OCI-LY1 (cell line): ENCODE measurements around the gene RCVRN.

Experiments
- H2AFZ ChIP-seq: fragments of 200-600 bp; sonication (generic), shearing (Covaris generic); 2 replicates; pipeline ENCODE4 v1.6.0; 2014; ENCODE audit warnings: antibody characterized with exemption, mild to moderate bottlenecking, low read length
- H3F3A ChIP-seq: fragments of 200-600 bp; sonication (generic), shearing (Covaris generic); 2 replicates; pipeline ENCODE4 v1.6.0; 2014; ENCODE audit warnings: mild to moderate bottlenecking, antibody characterized with exemption, low read length, moderate library complexity; ENCODE audit not compliant: insufficient read depth
- H3K27ac ChIP-seq: fragments of 200-600 bp; sonication (generic); 2 replicates; pipeline ENCODE4 v1.5.1; 2014; ENCODE audit warnings: low read length, mixed run types, mild to moderate bottlenecking, low read depth; ENCODE audit not compliant: poor library complexity, severe bottlenecking
- H3K27me3 ChIP-seq: fragments of 200-600 bp; sonication (generic); 2 replicates; pipeline ENCODE4 v1.6.0; 2014; ENCODE audit warnings: antibody characterized with exemption, mild to moderate bottlenecking, low read length, moderate library complexity; ENCODE audit not compliant: insufficient read depth
- H3K36me3 ChIP-seq: fragments of 200-600 bp; sonication (generic); 2 replicates; pipeline ENCODE4 v1.6.1; 2014; ENCODE audit warnings: mild to moderate bottlenecking, antibody characterized with exemption, low read length, moderate library complexity, mixed read lengths; ENCODE audit not compliant: insufficient read depth
- H3K4me1 ChIP-seq: fragments of 200-600 bp; sonication (generic); 2 replicates; pipeline ENCODE4 v1.5.1; 2014; ENCODE audit warnings: mild to moderate bottlenecking, low read length, moderate library complexity; ENCODE audit not compliant: insufficient read depth, severe bottlenecking
- H3K4me2 ChIP-seq: fragments of 200-600 bp; sonication (generic), shearing (Covaris generic); 2 replicates; pipeline ENCODE4 v1.6.1; 2014; ENCODE audit warnings: low read length
- H3K4me3 ChIP-seq: fragments of 200-600 bp; sonication (generic); 2 replicates; pipeline ENCODE4 v1.5.1; 2014; ENCODE audit warnings: low read length, low read depth, mild to moderate bottlenecking, mixed read lengths; ENCODE audit not compliant: poor library complexity, severe bottlenecking
- H3K79me2 ChIP-seq: fragments of 200-600 bp; shearing (Covaris generic); 2 replicates; pipeline ENCODE4 v1.6.1; 2016; ENCODE audit warnings: mixed run types, low read length, mixed read lengths; ENCODE audit not compliant: insufficient read depth
- H3K9ac ChIP-seq: fragments of 200-600 bp; sonication (generic), shearing (Covaris generic); 2 replicates; pipeline ENCODE4 v1.6.1; 2014; ENCODE audit warnings: mild to moderate bottlenecking, low read length, mixed read lengths
- H3K9me2 ChIP-seq: fragments of 200-600 bp; sonication (generic), shearing (Covaris generic); 2 replicates; pipeline ENCODE4 v1.6.1; 2014; ENCODE audit warnings: low read depth, mild to moderate bottlenecking, low read length, mixed read lengths
- H3K9me3 ChIP-seq: fragments of 200-600 bp; shearing (Covaris generic); 2 replicates; pipeline ENCODE4 v1.6.1; 2014; ENCODE audit warnings: low read length, mixed read lengths
- H4K20me1 ChIP-seq: fragments of 200-600 bp; sonication (generic), shearing (Covaris generic); 2 replicates; pipeline ENCODE4 v1.6.0; 2016; ENCODE audit warnings: mild to moderate bottlenecking, low read length; ENCODE audit not compliant: insufficient read depth
- EZH2 ChIP-seq: fragments of 200-600 bp; sonication (generic), shearing (Covaris generic); IDR thresholded peaks from 2 replicates; pipeline ENCODE4 v1.8.0; 2017; ENCODE audit warnings: borderline replicate concordance, mixed run types, mild to moderate bottlenecking, antibody characterized with exemption, low read length, moderate library complexity, mixed read lengths
- TF ChIP-seq, protein P1 (sequence below): fragments of 200-600 bp; sonication (generic), shearing (Covaris generic); IDR thresholded peaks from 2 replicates; pipeline ENCODE4 v1.5.1; 2017; ENCODE audit warnings: mild to moderate bottlenecking, antibody characterized with exemption, low read length, moderate library complexity, mixed read lengths

Gene RCVRN

GRCh38 chr17:9931144-9931741, 26.2 kb upstream of the RCVRN start:
- no peak overlapping the region for H3K4me3 ChIP-seq
- H3K27me3 ChIP-seq: no peaks in the 10 kb centered on the region
- H3K4me2 ChIP-seq: no peak overlapping the region
- H4K20me1 ChIP-seq: no peaks in the 10 kb centered on the region
- no peaks in the 10 kb centered on the region for H3F3A ChIP-seq
- H3K9me3 ChIP-seq: no peaks in the 10 kb centered on the region
- no peaks in the 10 kb centered on the region for H3K79me2 ChIP-seq
- H3K9me2 ChIP-seq: no peaks in the 10 kb centered on the region
- H3K9ac ChIP-seq: no peak overlapping the region
- no peak overlapping the region for H3K27ac ChIP-seq
- TF ChIP-seq, protein P1, sequence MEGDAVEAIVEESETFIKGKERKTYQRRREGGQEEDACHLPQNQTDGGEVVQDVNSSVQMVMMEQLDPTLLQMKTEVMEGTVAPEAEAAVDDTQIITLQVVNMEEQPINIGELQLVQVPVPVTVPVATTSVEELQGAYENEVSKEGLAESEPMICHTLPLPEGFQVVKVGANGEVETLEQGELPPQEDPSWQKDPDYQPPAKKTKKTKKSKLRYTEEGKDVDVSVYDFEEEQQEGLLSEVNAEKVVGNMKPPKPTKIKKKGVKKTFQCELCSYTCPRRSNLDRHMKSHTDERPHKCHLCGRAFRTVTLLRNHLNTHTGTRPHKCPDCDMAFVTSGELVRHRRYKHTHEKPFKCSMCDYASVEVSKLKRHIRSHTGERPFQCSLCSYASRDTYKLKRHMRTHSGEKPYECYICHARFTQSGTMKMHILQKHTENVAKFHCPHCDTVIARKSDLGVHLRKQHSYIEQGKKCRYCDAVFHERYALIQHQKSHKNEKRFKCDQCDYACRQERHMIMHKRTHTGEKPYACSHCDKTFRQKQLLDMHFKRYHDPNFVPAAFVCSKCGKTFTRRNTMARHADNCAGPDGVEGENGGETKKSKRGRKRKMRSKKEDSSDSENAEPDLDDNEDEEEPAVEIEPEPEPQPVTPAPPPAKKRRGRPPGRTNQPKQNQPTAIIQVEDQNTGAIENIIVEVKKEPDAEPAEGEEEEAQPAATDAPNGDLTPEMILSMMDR: no peak
- no peak for TF ChIP-seq EZH2
- H3K36me3 ChIP-seq: no peaks in the 10 kb centered on the region
- H2AFZ ChIP-seq: no peak overlapping the region
- H3K4me1 ChIP-seq: no peaks in the 10 kb centered on the region

- Histone ChIP-seq H2AFZ (no peak overlapping the region), H3K36me3 (no peaks in the 10 kb centered on the region), H3K9me2 (no peaks in the 10 kb centered on the region), H3K27ac (no peak overlapping the region), H3K79me2 (no peaks in the 10 kb centered on the region), H3K4me3 (no peak overlapping the region), H4K20me1 (no peaks in the 10 kb centered on the region), H3K27me3 (no peaks in the 10 kb centered on the region), H3K9ac (no peak overlapping the region), H3F3A (no peaks in the 10 kb centered on the region), H3K4me2 (no peak overlapping the region), H3K9me3 (no peaks in the 10 kb centered on the region), H3K4me1 (no peaks in the 10 kb centered on the region)
- no peak for TF ChIP-seq EZH2
- TF ChIP-seq, protein P1: no peak
Measured at GRCh38 chr17:9929871-9930270, 24.8 kb upstream of the RCVRN start.

- Histone ChIP-seq H3F3A (no peaks in the 10 kb centered on the region), H3K4me2 (no peak overlapping the region), H2AFZ (no peak overlapping the region), H3K4me3 (no peak overlapping the region), H3K27ac (no peak overlapping the region), H3K36me3 (no peaks in the 10 kb centered on the region), H3K9ac (no peak overlapping the region), H4K20me1 (no peaks in the 10 kb centered on the region), H3K4me1 (no peaks in the 10 kb centered on the region), H3K9me2 (no peaks in the 10 kb centered on the region), H3K27me3 (no peaks in the 10 kb centered on the region), H3K9me3 (no peaks in the 10 kb centered on the region), H3K79me2 (no peaks in the 10 kb centered on the region)
- TF ChIP-seq, protein P1: peak; percentile 46; the same call in 1 of the 2 replicates
- no peak for TF ChIP-seq EZH2
Measured at GRCh38 chr17:9928601-9929333, 23.7 kb upstream of the RCVRN start.
